Ureter (tissue), 1 donor: ENCODE results near the gene CDC6. TPM values are rescaled to one million over a fixed set of nuclear protein-coding genes. Genes with fewer than 3 reads are reported as not detected.
A peak's percentile ranks its signal among the peaks of the same experiment; 100 is the strongest.

Experiments
- DNase-seq: peaks from one replicate; pipeline ENCODE4 v3.0.0-alpha.2; 2020; ENCODE audit warnings: low spot score
- total RNA-seq: library from RNA; stranded (reverse); gene quantifications from one replicate; pipeline ENCODE4 v1.2.4, GENCODE V29; 2023
- donor health status: DM: yes; HTN: yes; CAD: no.

The CDC6 gene
- total RNA-seq, 1 donor from 2014 or later = 3.1 TPM

DNA sequence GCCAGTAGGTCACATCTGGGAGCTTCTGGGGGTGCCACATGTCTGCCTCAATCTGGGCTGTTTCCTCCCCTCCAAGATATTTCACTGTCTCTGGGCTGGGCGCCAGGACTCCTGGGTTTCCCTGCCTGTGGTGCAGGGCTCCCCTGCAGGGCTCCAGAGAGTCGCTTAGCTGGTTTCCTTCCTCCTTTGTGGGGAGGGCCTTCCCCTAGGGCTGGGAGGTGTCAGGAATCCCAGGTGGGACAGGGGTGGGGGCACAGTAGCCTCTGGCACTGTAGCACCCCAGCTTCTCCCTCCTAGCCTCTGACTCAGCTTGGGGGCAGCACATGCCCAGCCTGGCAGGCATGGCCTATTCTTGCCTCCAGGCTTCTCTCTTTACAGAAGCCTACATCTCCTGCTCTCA is 23.9 kb downstream of the CDC6 start:
- peak; percentile 81 for DNase-seq

DNA sequence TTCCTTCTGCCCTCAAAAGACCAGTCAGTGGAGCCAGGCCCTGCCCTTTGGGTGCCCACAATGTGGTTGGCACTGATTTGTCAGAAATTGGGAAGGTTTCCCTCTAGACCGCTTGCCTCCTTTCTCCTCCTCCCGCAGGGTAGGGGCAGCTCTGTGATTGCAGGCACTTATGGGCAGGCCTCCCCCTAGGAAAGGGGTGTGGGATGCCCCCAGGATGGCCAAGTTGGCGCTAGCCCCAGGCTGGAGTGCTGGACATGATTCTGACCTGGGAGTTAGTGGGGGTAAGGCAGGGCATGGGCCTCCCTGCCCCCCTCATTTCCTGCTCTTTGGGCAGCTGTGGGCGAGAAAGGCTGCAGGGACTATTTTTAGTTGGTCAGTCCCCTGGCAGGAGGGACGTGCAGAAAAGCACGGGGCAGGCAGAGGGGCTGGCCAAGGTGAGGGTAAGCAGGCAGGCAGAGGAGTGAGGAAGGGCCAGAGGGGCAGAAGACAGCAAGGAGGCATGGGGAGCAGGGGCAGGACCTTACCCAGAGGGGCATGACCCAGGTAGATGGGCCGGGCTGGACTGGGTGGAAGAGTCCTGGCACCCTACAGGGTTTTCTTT is 24.6 kb downstream of the CDC6 start:
- DNase-seq = peak; percentile 64

DNA sequence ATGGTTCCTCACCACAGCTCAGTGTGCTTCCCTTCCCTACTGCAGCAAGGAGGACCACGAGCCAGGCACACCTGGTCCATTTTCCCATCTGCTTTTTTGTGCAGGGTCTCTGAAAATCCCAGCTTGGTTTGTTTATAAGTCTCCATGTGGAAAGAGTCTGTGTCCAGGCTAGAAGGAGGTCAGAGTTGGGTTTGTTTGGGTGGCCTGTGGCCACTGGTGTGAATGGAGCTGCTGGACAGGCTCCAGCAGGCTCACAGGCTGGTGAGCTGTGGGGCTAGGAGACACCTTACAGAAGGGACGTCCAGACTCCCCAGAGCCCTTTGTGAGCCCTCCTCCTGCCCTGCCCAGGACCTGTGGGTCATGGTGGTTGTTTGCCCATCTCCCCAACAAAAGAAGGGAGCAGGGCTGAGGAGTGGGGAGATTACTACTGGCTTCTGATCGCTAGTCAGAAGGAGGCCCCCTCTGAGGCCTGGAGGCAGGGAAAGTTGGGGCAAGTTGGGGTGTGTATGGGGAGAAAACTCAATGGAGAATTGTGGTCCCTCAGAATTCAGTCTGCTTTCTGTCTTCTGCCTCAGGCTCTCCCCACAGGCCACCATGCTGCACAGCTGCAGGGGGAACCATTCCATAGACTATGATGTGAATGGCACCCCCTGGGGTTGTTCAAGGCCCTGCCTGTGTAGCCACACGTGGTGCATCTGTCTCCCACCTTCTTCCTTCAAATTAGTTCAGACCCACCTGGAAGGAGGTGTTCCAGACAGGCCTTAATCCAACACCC is 25.4 kb downstream of the CDC6 start:
- DNase-seq = peak; percentile 32

DNA sequence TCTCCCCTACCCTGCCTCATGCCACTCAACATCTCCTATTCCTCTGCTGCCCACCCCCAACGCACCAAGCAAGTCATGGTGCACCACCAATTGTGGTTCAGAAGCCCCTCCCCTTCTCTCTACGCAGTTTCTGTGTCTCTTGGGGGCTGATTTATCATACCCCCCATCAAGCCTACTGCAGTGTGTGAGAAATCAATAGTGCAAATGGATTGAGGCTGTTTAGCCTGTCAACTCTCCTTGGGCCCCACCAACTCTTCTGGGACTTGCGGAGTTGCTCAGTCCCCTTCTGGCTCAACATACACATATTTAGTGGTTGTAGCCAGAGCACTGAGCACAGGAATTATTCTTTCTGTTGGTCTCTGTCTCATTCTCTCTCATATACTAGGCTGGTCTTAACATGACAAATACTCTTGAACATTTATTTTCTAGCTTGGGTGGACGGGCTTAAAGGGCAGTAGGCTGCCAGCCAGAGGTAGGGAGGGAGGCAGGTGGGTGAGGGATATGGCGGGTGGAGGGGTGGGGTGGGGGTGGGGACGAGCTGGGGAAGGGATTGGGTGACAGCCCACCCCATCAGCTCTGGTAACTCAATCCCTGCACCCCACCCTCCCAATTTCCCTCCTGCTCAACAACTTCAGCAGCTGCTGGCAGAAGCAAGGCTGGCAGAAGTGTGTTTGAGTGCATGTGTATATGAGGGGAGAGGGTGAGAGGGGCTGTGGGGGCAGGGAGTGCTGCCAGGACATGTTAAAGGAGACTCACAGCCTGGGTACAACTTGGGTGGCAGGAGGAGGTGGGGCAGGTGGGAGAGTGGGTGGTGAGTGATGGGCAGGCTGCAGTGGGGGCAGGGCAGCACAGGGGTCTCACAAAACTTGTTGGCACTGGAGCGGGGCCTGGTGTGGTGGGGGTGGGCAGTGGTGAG is 26.2 kb downstream of the CDC6 start:
- peak; percentile 39 for DNase-seq

DNA sequence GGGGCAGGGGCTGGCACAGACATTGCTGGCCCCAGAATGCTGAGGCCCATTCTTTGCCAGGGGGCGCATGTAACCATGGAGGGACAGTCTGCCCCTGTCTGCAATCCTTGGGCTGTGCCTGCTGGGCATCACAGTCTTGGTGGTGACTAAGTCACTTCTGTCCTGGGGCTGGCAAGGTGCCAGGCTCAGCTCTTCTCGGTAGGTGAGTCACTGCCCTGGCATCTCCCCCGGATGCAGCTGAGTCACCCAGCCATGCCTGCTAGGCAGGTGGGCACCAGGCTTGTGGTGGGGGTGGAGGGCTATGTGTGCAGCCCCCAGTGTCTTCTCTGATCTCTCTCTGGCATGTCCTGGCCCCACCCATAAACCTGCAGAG is 26.9 kb downstream of the CDC6 start:
- DNase-seq = peak; percentile 94

DNA sequence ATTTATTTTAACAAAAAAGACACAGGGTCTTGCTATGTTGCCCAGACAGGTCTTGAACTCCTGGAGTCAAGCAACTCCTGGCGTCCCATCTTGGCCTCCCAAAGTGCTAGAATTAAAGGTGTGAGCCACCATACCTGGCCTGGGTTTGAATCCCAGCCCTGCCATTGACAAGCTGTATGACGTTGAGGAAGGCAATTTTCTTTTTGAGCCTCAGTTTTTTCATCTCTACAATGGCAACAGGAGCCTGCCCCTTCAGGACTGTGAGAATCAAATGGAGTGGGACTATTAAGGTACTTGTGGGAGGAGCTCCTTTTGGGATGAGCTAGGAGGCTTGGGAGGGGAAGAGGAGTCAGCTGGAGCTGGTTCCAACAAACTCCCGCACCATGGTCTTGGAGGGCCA is 27.5 kb downstream of the CDC6 start:
- DNase-seq = peak; percentile 38

DNA sequence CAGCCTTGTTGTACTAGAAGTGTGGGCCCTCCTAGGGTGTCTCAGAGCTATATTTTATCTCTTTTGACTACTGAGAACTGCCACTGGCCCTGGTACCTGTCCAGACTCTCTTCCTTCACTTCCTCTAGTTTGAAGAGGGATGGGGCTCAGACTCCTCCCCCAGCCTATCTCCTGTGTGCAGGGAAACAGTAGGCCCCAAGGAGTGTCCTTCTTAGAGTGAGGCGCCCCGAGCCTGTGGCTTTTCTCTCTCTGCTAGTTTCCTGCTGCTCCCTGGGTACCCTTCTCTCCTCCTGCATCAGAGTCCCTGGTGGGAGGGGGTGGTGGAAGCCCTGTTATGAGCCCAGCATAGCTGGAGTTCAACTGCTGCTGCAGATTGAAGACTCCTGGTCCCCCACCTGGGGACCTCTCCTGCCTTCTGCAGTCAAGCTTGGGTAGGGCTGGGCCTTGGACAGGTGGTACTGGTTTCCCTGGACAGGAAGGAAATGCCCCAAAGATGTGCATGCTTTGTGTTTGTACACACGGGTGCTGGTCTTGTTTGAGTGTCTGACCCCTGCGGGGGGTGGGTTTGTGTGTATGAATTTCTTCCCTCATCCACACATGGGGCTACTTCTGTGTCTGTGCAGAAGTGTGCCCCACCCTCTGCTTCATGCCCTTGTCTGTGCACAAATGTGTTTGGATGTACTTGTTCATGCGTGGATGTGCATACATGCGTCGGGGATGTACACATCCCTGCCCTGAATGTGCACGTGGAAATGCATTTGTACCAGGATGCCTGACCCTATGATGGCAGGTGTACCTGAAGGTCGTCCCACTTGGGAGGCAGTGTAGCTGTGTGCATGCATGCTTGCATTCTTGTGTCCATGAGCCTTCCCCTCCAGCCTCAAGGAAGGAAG is 28.2 kb downstream of the CDC6 start:
- peak; percentile 45 for DNase-seq

DNA sequence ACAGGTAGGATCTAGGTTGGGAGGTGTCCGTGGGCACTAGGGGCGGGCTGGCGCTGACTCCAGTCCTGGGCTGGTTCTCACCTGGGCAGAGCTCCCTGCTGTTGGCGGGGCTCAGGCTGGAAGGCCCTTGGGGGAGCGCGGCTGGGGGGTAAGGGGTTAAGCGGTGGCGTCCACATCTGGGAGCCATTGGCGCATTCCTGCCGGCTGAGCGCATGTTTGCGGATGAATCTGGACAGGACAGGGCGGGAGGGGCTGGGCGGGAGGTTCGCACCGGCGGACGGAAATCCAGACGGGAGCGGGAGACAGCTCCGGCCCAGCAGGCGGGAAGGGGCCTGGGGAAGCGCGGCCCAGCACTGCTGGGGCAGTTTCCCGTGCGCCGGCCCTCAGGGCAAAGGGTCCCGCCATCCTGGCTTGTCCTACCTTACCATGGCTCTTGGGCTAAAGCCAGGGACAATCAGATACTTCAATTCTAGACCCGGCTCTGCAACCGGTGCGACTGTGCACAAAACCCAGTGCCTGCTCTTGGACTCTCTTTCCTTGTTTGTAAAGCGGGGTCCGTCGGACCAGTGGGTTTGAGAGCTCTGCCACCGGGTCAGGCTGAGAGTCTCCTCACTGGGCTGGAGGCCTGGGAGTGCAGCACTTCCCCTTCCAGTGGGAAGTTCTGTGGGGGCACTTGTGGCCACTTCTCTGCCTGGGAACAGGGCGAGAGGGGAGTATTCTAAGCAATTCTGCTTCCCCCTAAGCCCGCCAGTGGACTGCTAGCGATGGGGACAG is 29.1 kb downstream of the CDC6 start:
- DNase-seq = peak; percentile 79

DNA sequence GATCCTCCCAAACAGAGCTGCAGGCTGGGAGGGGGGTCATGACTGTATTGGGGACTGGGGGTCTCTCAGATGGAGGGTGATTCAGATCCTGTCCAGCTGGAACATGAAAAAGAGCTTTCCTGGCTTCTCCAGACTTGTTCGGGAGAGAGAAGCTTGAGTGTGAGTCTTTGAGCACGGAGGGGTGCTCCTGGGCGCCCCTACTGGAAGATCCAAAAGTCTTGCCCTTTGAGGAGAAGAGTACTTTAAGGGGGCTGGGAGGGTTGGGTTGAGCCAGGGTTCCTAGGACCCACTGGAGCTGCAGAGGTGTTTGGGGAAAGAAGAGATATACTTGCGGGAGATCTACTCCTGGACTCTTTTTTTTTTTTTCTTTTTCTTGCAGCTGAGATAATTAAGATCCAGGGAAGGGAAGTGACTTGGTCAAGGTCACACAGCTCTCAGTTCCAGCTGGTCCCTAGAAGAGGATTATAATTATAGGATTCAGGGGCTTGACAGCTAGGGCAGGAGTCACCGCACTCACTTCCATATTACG is 29.7 kb downstream of the CDC6 start:
- peak; percentile 66 for DNase-seq

DNA sequence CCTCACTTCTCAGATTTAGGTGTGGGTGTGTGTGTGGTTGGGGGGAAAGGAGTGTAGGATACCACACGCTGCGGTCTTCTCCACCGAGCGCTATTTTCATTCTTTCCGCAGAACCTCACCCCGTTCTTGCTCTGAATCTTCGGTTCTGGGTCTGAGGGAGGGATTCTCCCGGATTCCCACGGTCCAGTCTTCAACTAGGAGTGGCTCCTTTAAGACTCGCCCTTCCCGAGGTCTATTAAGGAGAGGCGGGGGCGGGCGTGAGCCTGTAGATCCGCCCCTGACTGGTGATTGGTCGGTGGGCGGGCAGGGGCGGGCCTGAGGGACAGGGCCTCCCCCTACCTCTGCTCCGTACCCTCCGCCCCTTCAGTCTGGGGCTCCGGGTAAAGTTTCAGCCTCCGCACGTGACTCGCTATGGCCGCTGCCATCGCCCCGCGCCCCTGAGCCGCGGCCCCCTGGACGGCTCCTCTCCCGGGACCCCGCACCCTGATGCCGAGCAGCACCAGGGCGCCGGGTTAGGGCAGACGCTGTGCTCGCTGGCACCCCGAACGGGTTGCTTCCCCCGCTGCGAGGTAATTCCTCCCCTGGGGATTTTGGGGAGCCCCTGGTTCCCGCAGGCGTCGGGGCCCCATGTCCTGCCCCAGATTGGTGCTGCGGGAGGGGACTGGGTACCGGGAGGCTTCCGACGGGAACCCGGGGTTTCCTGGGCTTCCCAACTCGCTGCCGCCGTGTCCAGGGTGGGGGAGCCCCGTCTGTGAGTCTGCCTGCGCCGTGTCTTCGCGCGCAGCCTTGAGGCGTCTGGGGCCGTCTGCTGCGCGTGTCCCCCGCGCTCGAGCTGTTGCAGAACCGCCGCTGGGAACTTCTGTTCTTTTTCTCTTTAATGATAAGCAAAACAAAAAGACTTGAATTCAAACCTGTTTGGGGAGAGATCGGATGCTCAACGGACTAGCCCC is 30.5 kb downstream of the CDC6 start:
- peak; percentile 96 for DNase-seq

DNA sequence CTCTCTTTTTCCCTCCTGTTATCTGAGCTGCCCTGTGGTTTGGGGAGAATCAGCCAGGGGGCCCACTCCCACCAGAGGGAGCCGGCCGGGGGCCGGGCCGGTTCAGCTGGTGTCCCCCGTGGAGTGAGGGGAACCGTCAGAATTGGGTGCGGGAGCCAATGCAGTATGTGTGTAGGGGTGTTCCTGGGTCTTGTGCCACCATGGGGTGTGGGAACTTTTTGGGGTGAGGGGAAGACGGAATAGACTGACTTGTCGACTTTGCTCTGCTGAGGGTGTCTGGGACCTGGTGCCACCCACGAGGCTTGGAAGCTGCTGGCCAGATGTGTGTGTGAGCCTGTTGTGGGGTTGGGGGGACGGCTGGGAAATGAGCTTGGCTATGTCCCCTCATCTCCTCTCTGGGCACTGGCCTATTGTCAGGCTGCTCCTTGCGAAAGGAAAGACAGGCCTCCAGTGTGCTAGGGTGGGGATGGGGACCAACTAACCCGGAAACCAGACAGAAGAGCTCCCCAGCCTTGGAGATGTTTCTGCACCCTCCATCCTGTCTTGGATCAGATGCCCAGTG is 31.2 kb downstream of the CDC6 start:
- peak; percentile 50 for DNase-seq

DNA sequence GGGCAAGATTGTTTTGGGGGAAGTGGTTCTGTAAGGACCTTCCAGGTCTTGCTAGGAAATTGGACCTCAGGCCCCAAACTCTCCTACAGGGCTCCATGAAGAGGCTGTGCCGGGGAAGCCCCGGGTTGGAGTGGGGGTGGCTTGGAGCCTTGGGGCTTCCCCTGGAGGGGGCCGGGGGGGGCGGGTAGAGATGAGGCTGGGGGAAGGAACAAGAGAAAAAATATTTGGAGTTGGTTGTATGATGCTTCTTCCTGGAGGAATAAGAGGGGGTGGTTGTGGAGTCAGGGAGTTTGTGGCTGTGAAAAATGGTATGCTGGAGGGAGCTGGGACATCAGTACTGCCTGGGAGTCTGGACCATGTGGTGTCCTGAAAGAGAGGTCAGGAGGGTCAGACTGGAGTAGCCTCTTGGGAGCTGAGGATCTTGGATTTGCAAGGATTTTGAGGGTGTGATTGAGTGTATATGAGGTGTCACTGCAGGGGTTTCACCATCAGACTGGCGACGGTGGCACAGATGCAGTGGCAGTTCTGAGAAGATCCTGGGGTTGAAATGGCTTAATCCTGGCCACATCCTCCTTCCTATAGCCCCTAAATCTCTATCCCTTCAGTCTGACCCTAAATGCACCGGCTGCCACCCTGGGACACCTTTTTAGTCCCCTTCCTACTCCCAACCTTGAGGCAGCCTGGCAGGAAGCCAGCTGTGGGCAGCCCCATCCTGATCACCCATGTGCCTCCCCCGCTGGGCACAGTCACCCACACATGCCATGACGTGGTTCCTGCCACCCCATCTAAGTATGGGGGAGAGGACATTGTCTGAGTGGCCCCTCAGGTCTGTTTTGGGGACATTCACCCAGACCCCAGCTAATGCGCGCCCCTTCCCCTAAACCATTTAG is 32.2 kb downstream of the CDC6 start:
- DNase-seq = no peak

DNA sequence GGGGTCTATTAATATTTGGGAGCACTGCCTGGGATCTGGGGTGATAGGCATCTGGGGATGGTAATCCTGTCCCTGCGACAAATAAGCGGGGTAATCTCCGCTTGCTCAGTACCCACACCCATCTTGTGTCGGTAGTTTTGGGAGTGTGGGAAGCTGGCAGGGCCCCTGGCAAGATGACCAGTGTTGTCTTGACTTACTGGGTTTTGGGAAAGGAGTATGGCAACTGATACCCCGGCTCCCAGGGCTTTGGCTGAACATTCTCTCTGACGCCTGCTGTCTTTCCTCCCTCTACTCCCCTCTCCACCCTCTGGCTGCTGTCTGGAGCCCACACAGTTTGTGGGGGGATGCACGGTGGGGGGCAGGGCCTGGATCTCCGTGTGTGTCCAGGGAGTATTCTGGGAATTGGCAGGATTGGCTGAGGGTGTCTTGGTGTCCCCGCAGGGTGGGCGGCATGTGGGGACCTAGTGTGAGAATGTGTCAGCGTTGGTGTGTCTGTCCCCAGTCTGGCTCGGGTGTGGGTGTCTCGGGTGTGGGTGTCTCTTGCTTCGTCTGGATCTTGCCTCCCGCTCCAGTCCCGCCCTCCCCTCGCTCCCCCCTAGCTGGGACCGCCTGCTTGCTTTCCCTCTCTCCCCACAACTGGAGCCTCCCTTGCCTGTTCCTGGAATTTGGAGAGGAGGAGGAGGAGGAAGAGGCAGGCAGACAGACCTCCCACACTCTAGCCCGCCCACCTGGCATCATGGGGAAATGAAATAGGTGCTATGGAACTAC is 33.3 kb downstream of the CDC6 start:
- no peak for DNase-seq

DNA sequence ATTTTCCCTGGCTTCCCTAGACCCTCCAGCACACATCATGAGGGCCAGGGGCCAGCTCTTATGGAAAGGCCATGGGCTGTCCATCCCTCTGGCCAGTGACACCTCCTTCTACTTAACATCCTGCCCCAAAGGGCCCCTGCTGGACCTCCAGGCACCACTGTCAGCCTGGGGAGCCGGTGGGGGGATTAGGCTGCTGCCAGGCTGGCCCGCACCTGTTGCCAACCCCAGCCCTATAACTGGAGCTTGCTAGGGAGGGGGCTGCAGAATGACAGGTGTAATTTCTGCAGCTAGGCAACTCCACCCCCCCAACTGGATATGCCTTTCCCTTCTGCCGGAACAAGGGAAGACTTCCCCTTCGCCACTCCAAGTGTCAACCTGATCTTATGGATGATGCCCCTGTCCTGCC is 33.8 kb downstream of the CDC6 start:
- DNase-seq = no peak

DNA sequence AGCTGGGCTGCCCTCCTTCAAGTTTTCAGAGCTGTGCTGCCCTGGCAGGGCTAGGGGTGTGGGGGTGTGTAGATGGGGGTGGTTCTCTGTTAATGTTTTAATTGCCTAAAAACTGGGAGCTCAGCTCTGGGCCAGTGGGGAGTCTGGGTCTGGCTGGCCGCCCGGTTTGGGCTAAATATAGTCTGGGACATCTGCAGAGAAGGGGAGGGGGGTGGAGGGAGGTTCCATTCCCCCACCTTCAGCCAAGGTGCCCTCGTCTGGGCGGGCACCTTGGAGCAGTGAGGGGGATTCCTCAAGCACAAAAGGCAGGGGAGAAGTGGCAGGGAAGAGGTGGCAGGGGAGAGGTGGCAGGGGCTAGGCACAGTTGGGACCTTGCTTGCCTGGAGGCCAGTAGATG is 34.3 kb downstream of the CDC6 start:
- DNase-seq = no peak

DNA sequence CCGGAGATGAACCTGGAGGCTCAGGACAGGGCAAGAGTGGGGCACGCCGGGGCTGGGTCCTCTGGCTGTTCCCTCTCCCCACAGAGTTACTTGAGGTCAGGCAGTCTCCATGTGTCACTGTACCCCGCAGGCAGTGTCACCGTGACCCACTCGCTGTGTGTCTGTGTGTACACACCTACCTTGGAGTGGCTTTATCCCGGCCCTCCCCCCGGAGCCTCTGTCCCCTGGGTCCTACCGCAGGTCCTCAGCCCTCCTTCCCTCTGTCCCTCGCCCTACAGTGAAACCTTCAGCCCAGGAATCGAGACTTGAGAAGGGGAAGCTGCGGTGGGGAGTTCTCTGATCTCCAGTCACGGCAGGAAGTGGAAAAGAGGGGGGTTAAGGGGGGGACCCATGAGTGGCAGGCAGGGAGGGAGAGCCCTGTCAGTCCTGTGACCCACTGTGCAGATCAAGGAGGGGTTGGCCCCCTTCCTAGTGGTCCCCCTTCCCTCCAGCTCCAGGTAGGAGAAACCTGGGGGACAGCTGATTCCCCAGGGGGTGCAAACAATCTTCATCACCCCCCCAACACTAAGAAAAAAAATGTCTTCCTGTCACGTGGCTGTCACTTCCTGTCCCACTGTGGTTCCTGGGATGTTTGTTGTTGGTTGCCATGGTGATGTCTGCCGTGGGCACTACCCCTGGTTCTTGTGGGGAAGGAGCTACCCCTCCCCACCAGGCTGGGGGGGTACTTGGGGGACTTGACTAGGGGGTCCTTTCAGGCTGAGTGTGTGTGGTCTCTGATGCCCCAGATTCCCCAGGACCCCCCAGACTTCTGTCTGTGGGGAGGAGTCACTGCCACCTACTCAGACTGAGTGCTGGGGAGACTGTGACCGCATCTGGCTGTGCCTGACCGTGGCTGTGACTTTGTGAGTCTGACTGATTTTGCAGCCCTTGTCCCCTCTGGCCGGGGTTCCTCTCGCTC is 35.0 kb downstream of the CDC6 start:
- no peak for DNase-seq
